ENCODE measurements around the gene NMT1. TPM values are rescaled to one million over a fixed set of nuclear protein-coding genes. Genes with fewer than 3 reads are reported as not detected.

NMT1 gene
- total RNA-seq (2022; extraction: Qiagen RNA extraction; ENCODE audit: low read depth): 164 to 390 TPM (median 182 TPM) in 5 replicates

DNA sequence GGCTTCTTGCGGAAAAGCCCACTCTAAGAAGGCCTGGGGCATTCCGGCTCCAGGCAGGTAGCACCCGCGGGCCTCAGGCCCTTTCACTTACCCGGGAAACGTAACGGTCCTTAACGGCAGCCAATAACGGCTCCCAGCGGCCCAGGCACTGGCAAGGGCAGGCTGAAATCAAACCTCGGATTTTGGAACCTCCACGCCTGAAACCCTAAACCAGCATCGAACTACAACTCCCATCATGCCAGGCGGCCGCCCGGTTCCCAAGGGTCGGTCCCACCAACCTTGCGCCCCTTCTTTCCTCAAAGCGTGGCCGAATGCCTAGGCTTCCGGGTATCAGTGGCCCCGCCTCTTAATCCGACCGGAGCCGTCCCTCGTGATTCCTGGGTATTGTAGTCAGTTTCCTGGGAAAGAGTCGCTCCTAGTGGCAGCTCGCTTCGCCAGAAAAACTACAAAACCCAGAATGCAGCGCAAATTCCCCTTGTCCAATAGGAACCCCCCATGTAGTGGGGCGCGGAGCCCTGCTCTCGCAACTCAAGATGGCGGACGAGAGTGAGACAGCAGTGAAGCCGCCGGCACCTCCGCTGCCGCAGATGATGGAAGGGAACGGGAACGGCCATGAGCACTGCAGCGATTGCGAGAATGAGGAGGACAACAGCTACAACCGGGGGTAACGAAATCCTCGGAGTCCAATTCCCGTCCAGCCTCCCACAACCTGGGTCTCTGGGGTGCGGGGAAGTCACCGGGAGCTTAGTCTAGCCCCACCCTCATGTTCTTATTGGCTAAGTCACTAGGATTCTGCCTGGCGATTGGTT is at the start of gene NMT1:
TSS of gene NMT1 (plus strand) at position 521 of the 809 bp plus-strand sequence. CDS start at position 534, 13 bp downstream.

DNA sequence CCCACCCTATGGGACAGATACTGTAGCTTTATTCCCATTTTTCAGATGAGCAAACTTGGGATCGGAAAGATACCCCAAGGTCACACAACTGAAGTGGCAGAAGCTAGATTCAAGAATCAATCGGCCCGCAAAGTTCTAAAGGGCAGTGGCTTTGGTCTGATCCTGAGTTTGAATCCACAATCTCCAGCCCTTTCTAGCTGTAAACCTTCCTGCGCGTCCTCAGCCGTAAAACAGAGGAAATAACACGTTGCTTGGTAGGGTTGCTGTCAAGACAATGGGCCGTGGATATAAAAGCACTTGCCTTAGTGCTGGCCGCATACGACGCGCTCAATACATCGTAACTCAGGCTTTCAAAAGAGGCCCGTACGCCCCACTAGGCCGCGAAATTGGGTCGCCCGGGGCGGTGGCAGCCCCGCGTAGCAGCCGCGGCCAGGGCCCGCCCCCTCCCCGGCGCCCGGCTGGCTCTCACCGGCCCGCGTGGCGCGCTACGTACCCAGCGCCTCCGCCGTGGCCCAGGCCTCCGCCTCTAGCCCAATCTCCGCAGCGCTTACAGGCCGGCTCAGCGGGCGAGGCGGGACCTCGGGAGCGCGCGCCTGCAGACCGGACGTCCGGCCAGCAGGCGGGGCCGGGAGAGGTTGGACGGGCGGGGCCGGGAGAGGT is 9.9 kb upstream of the NMT1 start, which contains the start of gene DCAKD:
TSS of gene DCAKD (minus strand) at position 573 of the 660 bp plus-strand sequence. CDS start 16,747 bp downstream, outside the sequence.

GRCh38 chr17:45132320-45132571 is 71.1 kb downstream of the NMT1 start, which contains the start of gene PLCD3:
Gene PLCD3, minus strand, starts transcription at chr17:45132515. Its CDS starts 105 bp downstream, at chr17:45132410.

GRCh38 chr17:45135192-45135977 is 74.3 kb downstream of the NMT1 start, which contains the start of gene ACBD4:
Gene ACBD4, plus strand, starts transcription at chr17:45135687. Its CDS starts 458 bp downstream, at chr17:45136145.

GRCh38 chr17:45148183-45149036 is 87.3 kb downstream of the NMT1 start, which contains the start of gene HEXIM1:
Gene HEXIM1, plus strand, starts transcription at chr17:45148475. Its CDS starts 716 bp downstream, at chr17:45149191.

Other genes with a start within 250 kb of the NMT1 start
- 24.6 to 30.7 TPM (median 28.3 TPM) in 5 replicates for gene GJC1, start 231.0 kb upstream of the NMT1 start, total RNA-seq (2022; extraction: Qiagen RNA extraction; ENCODE audit: low read depth)
- not detected in 5 replicates for gene HIGD1B, start 213.4 kb upstream of the NMT1 start, total RNA-seq (2022; extraction: Qiagen RNA extraction; ENCODE audit: low read depth)
- gene EFTUD2, start 161.9 kb upstream of the NMT1 start, total RNA-seq (2022; extraction: Qiagen RNA extraction; ENCODE audit: low read depth): 143 to 164 TPM (median 147 TPM) in 5 replicates
- 0.70 to 1.0 TPM (median 0.98 TPM) in 5 replicates for gene GFAP, start 145.8 kb upstream of the NMT1 start, total RNA-seq (2022; extraction: Qiagen RNA extraction; ENCODE audit: low read depth)
- gene KIF18B, start 113.5 kb upstream of the NMT1 start, total RNA-seq (2022; extraction: Qiagen RNA extraction; ENCODE audit: low read depth): 28.5 to 39.8 TPM (median 35.4 TPM) in 5 replicates
- gene C1QL1, start 93.0 kb upstream of the NMT1 start, total RNA-seq (2022; extraction: Qiagen RNA extraction; ENCODE audit: low read depth): 17.0 to 30.5 TPM (median 28.7 TPM) in 5 replicates
- gene DCAKD, start 9.7 kb upstream of the NMT1 start, total RNA-seq (2022; extraction: Qiagen RNA extraction; ENCODE audit: low read depth): 14.0 to 16.9 TPM (median 16.8 TPM) in 5 replicates
- gene PLCD3, start 71.2 kb downstream of the NMT1 start, total RNA-seq (2022; extraction: Qiagen RNA extraction; ENCODE audit: low read depth): 146 to 212 TPM (median 192 TPM) in 5 replicates
- gene ACBD4, start 74.4 kb downstream of the NMT1 start, total RNA-seq (2022; extraction: Qiagen RNA extraction; ENCODE audit: low read depth): 6.0 to 8.2 TPM (median 7.3 TPM) in 5 replicates
- 42.3 to 53.2 TPM (median 47.9 TPM) in 5 replicates for gene HEXIM1, start 87.2 kb downstream of the NMT1 start, total RNA-seq (2022; extraction: Qiagen RNA extraction; ENCODE audit: low read depth)
- 13.8 to 20.2 TPM (median 16.0 TPM) in 5 replicates for gene HEXIM2, start 100.6 kb downstream of the NMT1 start, total RNA-seq (2022; extraction: Qiagen RNA extraction; ENCODE audit: low read depth)
- gene FMNL1, start 160.6 kb downstream of the NMT1 start, total RNA-seq (2022; extraction: Qiagen RNA extraction; ENCODE audit: low read depth): 31.4 to 37.6 TPM (median 36.1 TPM) in 5 replicates
- 0.08 to 0.19 TPM (median 0.15 TPM) in 5 replicates for gene SPATA32, start 200.8 kb downstream of the NMT1 start, total RNA-seq (2022; extraction: Qiagen RNA extraction; ENCODE audit: low read depth)

All from A549 treated with GW870086 at 1 μM for 4 hours (cell line).